K562 (cell line): ENCODE data around the gene MPRIP. TPM values are rescaled to one million over a fixed set of nuclear protein-coding genes. Genes with fewer than 3 reads are reported as not detected.
A peak's percentile ranks its signal among the peaks of the same experiment; 100 is the strongest.

ENCODE experiments used
- CEBPZ ChIP-seq: fragments of 150-350 bp; IDR thresholded peaks from 2 replicates; pipeline ENCODE4 v1.6.1; 2014; ENCODE audit warnings: low read depth, mild to moderate bottlenecking, low read length, borderline replicate concordance
- E2F4 ChIP-seq: sonication (generic); formaldehyde crosslinking; IDR thresholded peaks from 2 replicates; pipeline ENCODE4 v1.8.0; 2022; ENCODE audit warnings: mild to moderate bottlenecking, low read depth, missing genetic modification reagents
- E2F6 ChIP-seq, 2 experiments: IDR thresholded peaks; 2 replicates each; pipeline ENCODE4 v1.6.1; 2011; ENCODE audit warnings: borderline replicate concordance in 1 of 2, control low read depth in 1 of 2, low read depth in 1 of 2, low read length in 1 of 2, mild to moderate bottlenecking in 1 of 2, mixed read lengths in 1 of 2, moderate library complexity in 1 of 2; ENCODE audit not compliant: insufficient read depth in 1 of 2, insufficient read length in 1 of 2, poor library complexity in 1 of 2, severe bottlenecking in 1 of 2; ENCODE audit errors: extremely low read depth in 1 of 2
- FOXM1 ChIP-seq, 2 experiments: fragments of 450-650 bp in 1 of 2; sonication (generic) in 1 of 2; formaldehyde crosslinking in 1 of 2; IDR thresholded peaks; 2 replicates each; pipeline versions ENCODE4 v1.6.1 to v1.9.0; 2017 to 2022; ENCODE audit warnings: low read depth in 2 of 2, mild to moderate bottlenecking in 2 of 2, missing genetic modification reagents in 1 of 2, moderate library complexity in 1 of 2
- MCM7 ChIP-seq, 2 experiments: fragments of 450-650 bp; IDR thresholded peaks; 2 replicates each; pipeline ENCODE4 v1.6.1; 2016 to 2018
- MTA1 ChIP-seq: fragments of 450-650 bp; IDR thresholded peaks from 2 replicates; pipeline ENCODE4 v1.6.1; 2017; ENCODE audit warnings: borderline replicate concordance
- NR2C1 ChIP-seq, 2 experiments: fragments of 450-650 bp; IDR thresholded peaks; 2 replicates each; pipeline ENCODE4 v1.6.1; 2017; ENCODE audit warnings: mild to moderate bottlenecking in 2 of 2, antibody characterized with exemption in 1 of 2, inconsistent platforms in 1 of 2, missing compliant biosample characterization in 1 of 2, missing genetic modification characterization in 1 of 2
- NRF1 ChIP-seq, 2 experiments: fragments of 450-650 bp; IDR thresholded peaks in 1 of 2; conservative IDR thresholded peaks in 1 of 2; 2 replicates each; pipeline ENCODE4 v1.6.1; 2014; ENCODE audit warnings: mild to moderate bottlenecking in 2 of 2
- POLR2H ChIP-seq: IDR thresholded peaks from 2 replicates; pipeline ENCODE4 v1.6.1; 2016; ENCODE audit warnings: missing genetic modification characterization, low read depth, mild to moderate bottlenecking, control low read depth, missing compliant biosample characterization, moderate library complexity
- PTRF ChIP-seq: fragments of 450-650 bp; IDR thresholded peaks from 2 replicates; pipeline ENCODE4 v1.6.1; 2016; ENCODE audit warnings: mild to moderate bottlenecking, missing genetic modification characterization, missing compliant biosample characterization
- RAD21 ChIP-seq, 2 experiments: fragments of 250-450 bp in 1 of 2; fragments of 450-650 bp in 1 of 2; sonication (Bioruptor Pico) in 1 of 2; formaldehyde crosslinking in 1 of 2; IDR thresholded peaks in 1 of 2; conservative IDR thresholded peaks in 1 of 2; 2 replicates each; pipeline versions ENCODE4 v1.4.0 to v1.8.0; 2020 to 2022; ENCODE audit warnings: mild to moderate bottlenecking in 2 of 2, moderate library complexity in 1 of 2
- RCOR1 ChIP-seq, 2 experiments: IDR thresholded peaks; 2 replicates each; pipeline ENCODE4 v1.6.1; 2012; ENCODE audit warnings: low read depth in 2 of 2, low read length in 2 of 2, borderline replicate concordance in 1 of 2, improper control_type of control experiment in 1 of 2
- SREBF1 ChIP-seq: fragments of 150-350 bp; IDR thresholded peaks from 2 replicates; pipeline ENCODE4 v1.6.1; 2014; ENCODE audit warnings: antibody characterized with exemption, low read depth, low read length, borderline replicate concordance
- SRSF9 ChIP-seq: fragments of 200-400 bp; formaldehyde crosslinking; IDR thresholded peaks from 2 replicates; pipeline ENCODE4 v1.6.1; 2017; ENCODE audit warnings: low read depth, low read length, borderline replicate concordance
- TCF7L2 ChIP-seq: fragments of 150-350 bp; IDR thresholded peaks from 2 replicates; pipeline ENCODE4 v1.6.1; 2016; ENCODE audit warnings: low read depth, mild to moderate bottlenecking, low read length, moderate library complexity
- ZNF639 ChIP-seq, 2 experiments: fragments of 200-800 bp in 1 of 2; sonication (Bioruptor generic) in 1 of 2; sonication (generic) in 1 of 2; formaldehyde crosslinking in 1 of 2; IDR thresholded peaks in 1 of 2; conservative IDR thresholded peaks in 1 of 2; 2 replicates each; pipeline versions ENCODE4 v1.5.0 to v1.6.1; 2016 to 2020; ENCODE audit warnings: missing compliant biosample characterization in 1 of 2, missing genetic modification characterization in 1 of 2, missing genetic modification reagents in 1 of 2
- ZNF668 ChIP-seq: fragments of 250-450 bp; sonication (Bioruptor Pico); IDR thresholded peaks from 2 replicates; pipeline ENCODE4 v1.8.0; 2022; ENCODE audit warnings: mild to moderate bottlenecking, inconsistent platforms
- polyA plus RNA-seq, 8 experiments: library from polyadenylated mRNA; depleted of rRNA in 4 of 8; stranded (reverse) in 5 of 8; unstranded in 3 of 8; fragments of >200 nt; fragmentation: Nextera tagmentation in 2 of 8; fragmentation: Illumina TruSeq in 1 of 8; extraction: Ambion mirVana in 2 of 8; extraction: Trizol in 1 of 8; gene quantifications; 2 replicates each; pipeline versions ENCODE4 v1.2.1 to v1.2.3, GENCODE V29; 2011 to 2014; ENCODE audit warnings: inconsistent platforms in 1 of 8, missing spikeins in 1 of 8
- total RNA-seq, 7 experiments: library from RNA; depleted of rRNA in 6 of 7; stranded (reverse); fragments of >200 nt in 6 of 7; fragmentation: Illumina TruSeq in 2 of 7; extraction: Trizol in 2 of 7; gene quantifications; 2 replicates each; pipeline versions ENCODE4 v1.2.1 to v1.2.3, GENCODE V29; 2011 to 2021; ENCODE audit warnings: low replicate concordance in 1 of 7

Gene MPRIP
- total and polyA plus RNA-seq, 9 of the 15 experiments (the other 6 are each of a cell fraction or from before 2014, with no cell fraction given) = 10.0 to 72.6 (median 30.1) TPM

GRCh38 chr17:17237026-17237799, 195.0 kb downstream of the MPRIP start, which contains the start of gene FLCN (continued):
- TF ChIP-seq CEBPZ (no peak), NR2C1 (IDR thresholded peaks at IDR 0.05) (no peak), NR2C1 (tag; IDR thresholded peaks at IDR 0.05) (no peak), TCF7L2 (peak; percentile 86), SREBF1 (peak; percentile 21; the same call in 1 of the 2 replicates), NRF1 (conservative IDR thresholded peaks at IDR 0.05 in 1 of 2, IDR thresholded peaks at IDR 0.05 in 1 of 2) (peak; percentile 89 to 91), PTRF (tag) (no peak), E2F6 (IDR thresholded peaks at IDR 0.05; ENCODE audit: borderline replicate concordance in 1 of 2, extremely low read depth in 1 of 2, insufficient read depth in 1 of 2, insufficient read length in 1 of 2, low read depth in 1 of 2, low read length in 1 of 2, poor library complexity in 1 of 2, severe bottlenecking in 1 of 2) (peak in 1 of 2 experiments; percentile 39), MTA1 (0 out of 2 replicates have a peak, but pooled peaks have one; percentile 19), E2F4 (CRISPR knock-in tag) (no peak), SRSF9 (no peak), RCOR1 (IDR thresholded peaks at IDR 0.05; ENCODE audit: borderline replicate concordance in 1 of 2, low read depth in 2 of 2, low read length in 2 of 2) (0 out of 4 replicates have a peak, but pooled peaks of 1 of the 2 experiments have one; percentile 5), FOXM1 (IDR thresholded peaks at IDR 0.05; ENCODE audit: low read depth) (peak; percentile 97), FOXM1 (CRISPR knock-in tag; IDR thresholded peaks at IDR 0.05; ENCODE audit: low read depth) (no peak), MCM7 (IDR thresholded peaks at IDR 0.05) (no peak), ZNF668 (no peak), RAD21 (CRISPR knock-in tag; conservative IDR thresholded peaks at IDR 0.05 in 1 of 2, IDR thresholded peaks at IDR 0.05 in 1 of 2) (no peak), ZNF639 (CRISPR knock-in tag; conservative IDR thresholded peaks at IDR 0.05 in 1 of 2, IDR thresholded peaks at IDR 0.05 in 1 of 2) (no peak), POLR2H (tag) (peak; percentile 60; the same call in 1 of the 2 replicates)
